ENCODE measurements around the gene OTUD4.
"Not testable (repeated sequence)": the region's sequence is repeated elsewhere in the genome, so short reads cannot be mapped to it uniquely, and the experiment has no call there.

The OTUD4 gene, protein sequence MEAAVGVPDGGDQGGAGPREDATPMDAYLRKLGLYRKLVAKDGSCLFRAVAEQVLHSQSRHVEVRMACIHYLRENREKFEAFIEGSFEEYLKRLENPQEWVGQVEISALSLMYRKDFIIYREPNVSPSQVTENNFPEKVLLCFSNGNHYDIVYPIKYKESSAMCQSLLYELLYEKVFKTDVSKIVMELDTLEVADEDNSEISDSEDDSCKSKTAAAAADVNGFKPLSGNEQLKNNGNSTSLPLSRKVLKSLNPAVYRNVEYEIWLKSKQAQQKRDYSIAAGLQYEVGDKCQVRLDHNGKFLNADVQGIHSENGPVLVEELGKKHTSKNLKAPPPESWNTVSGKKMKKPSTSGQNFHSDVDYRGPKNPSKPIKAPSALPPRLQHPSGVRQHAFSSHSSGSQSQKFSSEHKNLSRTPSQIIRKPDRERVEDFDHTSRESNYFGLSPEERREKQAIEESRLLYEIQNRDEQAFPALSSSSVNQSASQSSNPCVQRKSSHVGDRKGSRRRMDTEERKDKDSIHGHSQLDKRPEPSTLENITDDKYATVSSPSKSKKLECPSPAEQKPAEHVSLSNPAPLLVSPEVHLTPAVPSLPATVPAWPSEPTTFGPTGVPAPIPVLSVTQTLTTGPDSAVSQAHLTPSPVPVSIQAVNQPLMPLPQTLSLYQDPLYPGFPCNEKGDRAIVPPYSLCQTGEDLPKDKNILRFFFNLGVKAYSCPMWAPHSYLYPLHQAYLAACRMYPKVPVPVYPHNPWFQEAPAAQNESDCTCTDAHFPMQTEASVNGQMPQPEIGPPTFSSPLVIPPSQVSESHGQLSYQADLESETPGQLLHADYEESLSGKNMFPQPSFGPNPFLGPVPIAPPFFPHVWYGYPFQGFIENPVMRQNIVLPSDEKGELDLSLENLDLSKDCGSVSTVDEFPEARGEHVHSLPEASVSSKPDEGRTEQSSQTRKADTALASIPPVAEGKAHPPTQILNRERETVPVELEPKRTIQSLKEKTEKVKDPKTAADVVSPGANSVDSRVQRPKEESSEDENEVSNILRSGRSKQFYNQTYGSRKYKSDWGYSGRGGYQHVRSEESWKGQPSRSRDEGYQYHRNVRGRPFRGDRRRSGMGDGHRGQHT

DNA sequence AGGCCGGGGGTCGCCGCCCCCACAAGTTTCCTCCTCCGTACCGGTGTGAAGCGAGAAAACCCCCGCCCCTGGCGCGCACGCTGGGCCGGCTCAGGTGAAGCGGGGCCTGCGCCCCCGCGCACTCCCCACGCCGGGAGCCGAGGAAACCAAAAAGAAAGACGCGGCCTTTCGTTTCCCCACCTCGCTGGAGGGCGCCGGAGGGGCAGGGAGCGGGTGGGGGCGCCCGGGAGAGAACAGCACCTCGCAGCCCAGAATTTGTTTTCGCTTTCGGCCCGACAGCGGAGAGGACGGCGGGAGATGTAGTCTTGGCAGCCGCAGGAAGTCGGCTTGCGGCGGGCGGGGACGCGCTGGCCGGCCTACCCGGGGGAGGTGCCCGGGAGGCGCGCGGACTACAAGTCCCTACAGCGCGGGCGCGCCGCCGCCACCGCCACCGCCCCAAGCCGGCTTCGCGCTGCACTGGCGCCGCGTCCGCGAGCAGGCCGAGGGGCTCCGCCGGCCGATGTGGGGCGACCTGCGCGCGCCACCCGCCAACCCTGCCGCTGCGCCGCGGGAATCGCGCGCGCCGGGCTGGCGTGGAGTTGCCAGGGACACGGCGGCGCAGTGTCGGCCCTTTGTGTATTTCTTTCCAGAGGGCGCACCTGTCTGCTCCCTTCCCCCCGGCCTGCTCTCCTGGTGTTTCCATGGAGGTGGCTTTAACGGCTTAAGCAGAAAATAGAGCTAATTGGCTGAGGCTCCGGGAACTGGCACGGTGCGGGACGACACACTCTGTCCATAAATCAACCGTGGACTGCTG lies at the start of gene OTUD4:
TSS of gene OTUD4 (minus strand) at position 292 of the 793 bp plus-strand sequence. CDS start 616 bp downstream, outside the sequence.
- Histone ChIP-seq H3K9ac (ENCODE audit: low read depth, low read length) (peak within 1 kb of the TSS; percentile 75), H3K36me3 (ENCODE audit: insufficient read depth, low read length) (no peaks in the 10 kb centered on the region), H3K9me3 (ENCODE audit: control insufficient read depth, insufficient read depth, low read length) (no peaks in the 10 kb centered on the region; the same call in 1 of the 2 replicates), H3K4me1 (ENCODE audit: insufficient read depth, low read length) (peaks cover 12% of the 10 kb centered on the region; the same call in 1 of the 2 replicates)

DNA sequence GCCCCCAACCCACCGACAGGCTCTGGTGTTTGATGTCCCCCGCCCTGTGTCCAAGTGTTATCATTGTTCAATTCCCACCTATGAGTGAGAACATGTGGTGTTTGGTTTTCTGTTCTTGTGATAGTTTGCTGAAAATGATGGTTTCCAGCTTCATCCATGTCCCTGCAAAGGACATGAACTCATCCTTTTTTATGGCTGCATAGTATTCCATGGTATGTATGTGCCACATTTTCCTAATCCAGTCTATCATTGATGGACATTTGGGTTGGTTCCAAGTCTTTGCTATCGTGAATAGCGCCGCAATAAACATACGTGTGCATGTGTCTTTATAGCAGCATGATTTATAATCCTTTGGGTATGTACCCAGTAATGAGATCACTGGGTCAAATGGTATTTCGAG lies 42.8 kb upstream of the OTUD4 start:
- H3K9me3 ChIP-seq (ENCODE audit: control insufficient read depth, insufficient read depth, low read length); H3K36me3 ChIP-seq (ENCODE audit: insufficient read depth, low read length); H3K9ac ChIP-seq (ENCODE audit: low read depth, low read length); H3K4me1 ChIP-seq (ENCODE audit: insufficient read depth, low read length): not testable (repeated sequence)

DNA sequence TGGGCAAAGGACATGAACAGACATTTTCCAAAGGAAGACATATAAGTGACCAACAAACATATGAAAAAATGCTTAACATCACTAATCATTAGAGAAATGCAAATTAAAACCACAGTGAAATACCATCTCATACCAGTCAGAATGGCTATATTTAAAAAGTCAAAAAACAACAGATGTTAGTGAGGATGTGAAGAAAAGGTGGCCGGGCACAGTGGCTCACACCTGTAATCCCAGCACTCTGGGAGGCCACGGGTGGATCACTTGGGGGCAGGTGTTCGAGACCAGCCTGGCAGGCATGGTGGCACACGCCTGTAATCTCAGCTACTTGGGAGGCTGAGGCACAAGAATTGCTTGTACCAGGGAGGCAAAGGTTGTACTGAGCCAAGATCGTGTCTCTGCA lies 41.1 kb upstream of the OTUD4 start:
- not testable (repeated sequence) for H3K9ac ChIP-seq (ENCODE audit: low read depth, low read length); H3K36me3 ChIP-seq (ENCODE audit: insufficient read depth, low read length); H3K4me1 ChIP-seq (ENCODE audit: insufficient read depth, low read length); H3K9me3 ChIP-seq (ENCODE audit: control insufficient read depth, insufficient read depth, low read length)

DNA sequence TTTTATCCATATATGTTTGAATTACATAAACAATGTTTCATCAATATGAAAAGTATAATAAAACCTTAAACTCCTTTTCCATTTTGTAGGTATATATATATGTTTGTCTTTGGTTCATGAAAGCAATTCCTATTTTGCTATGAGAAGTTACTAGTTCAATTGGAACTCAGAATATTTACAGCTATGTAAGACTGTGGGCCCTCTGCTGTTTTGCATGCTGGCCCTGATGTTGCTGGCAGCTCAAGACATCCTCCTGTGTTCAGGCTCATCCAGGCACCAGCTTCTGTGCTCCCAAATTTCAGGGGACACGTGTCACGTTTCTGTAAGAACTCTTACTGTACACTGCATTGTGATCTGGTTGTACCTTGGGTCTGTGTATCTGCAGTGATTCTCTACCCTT lies 38.7 kb upstream of the OTUD4 start:
- Histone ChIP-seq H3K4me1 (ENCODE audit: insufficient read depth, low read length) (peaks cover 6% of the 10 kb centered on the region; the same call in 1 of the 2 replicates), H3K36me3 (ENCODE audit: insufficient read depth, low read length) (no peaks in the 10 kb centered on the region)

DNA sequence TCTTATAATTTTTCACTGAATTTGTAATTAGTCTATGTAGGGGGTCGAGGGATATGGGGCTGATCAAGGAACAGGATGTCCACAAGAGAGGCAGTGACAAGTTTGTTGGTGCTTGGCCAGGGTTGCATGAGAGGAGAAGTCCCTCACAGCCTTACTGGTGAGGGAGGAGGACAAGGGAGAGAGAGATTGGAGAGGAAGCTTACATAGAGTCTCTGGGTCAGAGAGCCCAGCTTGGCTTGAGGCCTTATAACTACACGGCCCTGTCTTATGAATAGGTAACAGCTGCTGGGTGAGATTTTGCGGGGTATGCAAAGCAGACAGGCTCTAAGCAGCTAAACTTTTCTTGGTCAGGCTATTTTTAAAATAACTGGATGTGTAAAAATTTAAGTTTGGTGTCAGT lies 37.9 kb upstream of the OTUD4 start:
- Histone ChIP-seq H3K9me3 (ENCODE audit: control insufficient read depth, insufficient read depth, low read length) (no peaks in the 10 kb centered on the region), H3K36me3 (ENCODE audit: insufficient read depth, low read length) (no peaks in the 10 kb centered on the region), H3K9ac (ENCODE audit: low read depth, low read length) (no peak overlapping the region), H3K4me1 (ENCODE audit: insufficient read depth, low read length) (peaks cover 6% of the 10 kb centered on the region; the same call in 1 of the 2 replicates)

More for the DNA sequence above, 38.7 kb upstream of the OTUD4 start:
- H3K9ac ChIP-seq (ENCODE audit: low read depth, low read length) = no peak overlapping the region
- no peaks in the 10 kb centered on the region for H3K9me3 ChIP-seq (ENCODE audit: control insufficient read depth, insufficient read depth, low read length)

DNA sequence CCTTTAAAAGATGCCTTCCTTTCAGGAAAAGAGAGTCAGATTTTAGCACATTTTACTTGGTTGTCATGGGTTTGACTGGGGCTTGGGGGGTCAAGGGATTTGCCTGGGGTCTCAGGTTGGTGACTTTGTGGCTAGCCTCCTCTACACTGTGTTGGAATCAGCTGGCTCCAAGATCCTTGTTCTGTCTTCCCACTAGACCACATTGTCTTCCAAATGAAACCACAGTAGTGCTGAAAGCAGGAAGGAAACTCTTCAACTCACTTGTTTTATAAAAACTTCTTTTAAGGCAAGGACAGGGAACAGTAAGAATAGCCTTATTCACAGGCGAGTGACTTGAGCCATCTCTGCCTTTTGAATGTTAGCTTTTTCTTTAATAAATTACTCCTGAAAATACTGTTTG lies 37.0 kb upstream of the OTUD4 start:
- Histone ChIP-seq H3K9ac (ENCODE audit: low read depth, low read length) (no peak overlapping the region), H3K9me3 (ENCODE audit: control insufficient read depth, insufficient read depth, low read length) (no peaks in the 10 kb centered on the region), H3K36me3 (ENCODE audit: insufficient read depth, low read length) (no peaks in the 10 kb centered on the region), H3K4me1 (ENCODE audit: insufficient read depth, low read length) (peaks cover 6% of the 10 kb centered on the region; the same call in 1 of the 2 replicates)

DNA sequence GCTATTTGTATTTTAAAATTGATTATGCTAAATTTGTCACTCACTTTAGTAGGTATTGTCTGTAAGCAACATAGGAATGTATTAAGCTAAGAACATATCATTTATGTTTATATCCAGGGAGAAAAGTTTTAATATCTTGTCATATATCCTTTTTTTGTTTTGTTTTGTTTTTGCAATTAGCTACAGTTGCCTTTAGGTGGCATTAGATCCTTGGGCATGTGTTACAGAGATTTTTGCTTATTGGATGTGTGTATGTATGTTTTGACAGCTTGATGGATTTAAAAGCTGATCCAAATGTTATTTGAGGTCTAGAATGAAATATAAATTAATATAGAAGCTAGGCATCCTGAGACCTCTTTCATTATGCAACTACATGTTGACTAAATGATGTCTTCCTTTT lies 36.1 kb upstream of the OTUD4 start:
- no peaks in the 10 kb centered on the region for H3K9me3 ChIP-seq (ENCODE audit: control insufficient read depth, insufficient read depth, low read length)
- H3K36me3 ChIP-seq (ENCODE audit: insufficient read depth, low read length) = no peaks in the 10 kb centered on the region
- H3K9ac ChIP-seq (ENCODE audit: low read depth, low read length) = no peak overlapping the region
- peaks cover 6% of the 10 kb centered on the region; the same call in 1 of the 2 replicates for H3K4me1 ChIP-seq (ENCODE audit: insufficient read depth, low read length)

DNA sequence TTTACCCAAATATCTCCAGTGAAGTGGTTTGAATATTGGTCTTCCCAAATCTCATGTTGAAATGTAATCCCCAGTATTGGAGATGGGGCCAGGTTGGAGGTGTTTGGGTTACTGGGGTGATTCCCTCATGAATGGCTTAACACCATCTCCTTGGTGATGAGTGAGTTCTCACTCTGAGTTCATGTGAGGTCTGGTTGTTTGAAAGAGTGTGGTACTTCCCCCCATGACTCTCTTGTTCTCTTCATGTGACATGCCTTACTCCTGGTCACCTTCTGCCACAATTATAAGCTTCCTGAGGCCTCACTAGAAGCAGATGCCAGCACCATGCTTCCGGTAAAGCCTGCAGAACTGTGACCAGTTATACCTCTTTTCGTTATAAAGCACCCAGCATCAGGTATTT lies 32.9 kb upstream of the OTUD4 start:
- no peaks in the 10 kb centered on the region for H3K36me3 ChIP-seq (ENCODE audit: insufficient read depth, low read length)

DNA sequence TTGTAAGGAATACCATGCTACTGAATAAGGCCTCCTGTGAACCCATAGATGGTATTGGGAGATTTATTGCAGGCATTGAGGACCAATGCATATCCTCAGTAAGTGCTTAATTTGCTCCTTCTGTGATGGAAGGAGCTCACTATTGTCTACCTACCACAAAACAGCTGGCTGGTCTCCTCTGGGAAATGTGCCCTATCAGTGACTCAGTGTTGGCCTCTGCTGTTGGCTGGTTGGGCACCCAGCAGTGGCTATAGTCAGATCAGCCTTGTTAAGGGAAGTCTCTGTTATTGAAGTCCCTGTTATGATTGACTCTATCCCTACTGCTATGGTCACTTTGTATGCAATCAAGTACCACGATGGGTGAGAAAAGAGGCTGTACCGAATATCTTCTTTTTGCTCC lies 27.5 kb upstream of the OTUD4 start:
- H3K4me1 ChIP-seq (ENCODE audit: insufficient read depth, low read length) = no peaks in the 10 kb centered on the region
- H3K9me3 ChIP-seq (ENCODE audit: control insufficient read depth, insufficient read depth, low read length) = no peaks in the 10 kb centered on the region
- H3K9ac ChIP-seq (ENCODE audit: low read depth, low read length) = no peak overlapping the region
- no peaks in the 10 kb centered on the region for H3K36me3 ChIP-seq (ENCODE audit: insufficient read depth, low read length)

More for the DNA sequence above, 32.9 kb upstream of the OTUD4 start:
- H3K4me1 ChIP-seq (ENCODE audit: insufficient read depth, low read length) = peaks cover 6% of the 10 kb centered on the region; the same call in 1 of the 2 replicates
- no peaks in the 10 kb centered on the region for H3K9me3 ChIP-seq (ENCODE audit: control insufficient read depth, insufficient read depth, low read length)
- no peak overlapping the region for H3K9ac ChIP-seq (ENCODE audit: low read depth, low read length)

DNA sequence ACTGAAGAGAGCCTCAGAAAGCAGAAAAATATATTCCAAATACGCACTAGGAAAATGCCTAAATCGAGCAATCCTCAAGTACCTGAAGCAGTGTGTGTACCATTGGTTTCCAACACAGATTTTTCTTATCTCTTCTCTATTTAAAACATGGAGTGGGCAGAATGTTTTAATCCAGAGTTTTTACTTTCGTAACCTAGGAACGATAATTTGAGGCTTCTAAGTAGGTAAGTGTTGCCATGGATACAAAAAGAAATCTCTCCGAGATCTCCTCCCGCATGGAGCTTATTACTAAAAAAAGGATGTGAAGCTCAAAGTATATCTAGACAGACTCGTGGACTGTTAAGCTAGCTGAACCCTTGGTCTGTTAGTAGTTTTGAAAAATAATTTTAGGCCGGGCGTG lies 23.0 kb upstream of the OTUD4 start:
- no peaks in the 10 kb centered on the region for H3K36me3 ChIP-seq (ENCODE audit: insufficient read depth, low read length)
- no peak overlapping the region for H3K9ac ChIP-seq (ENCODE audit: low read depth, low read length)
- H3K4me1 ChIP-seq (ENCODE audit: insufficient read depth, low read length) = no peaks in the 10 kb centered on the region
- no peaks in the 10 kb centered on the region for H3K9me3 ChIP-seq (ENCODE audit: control insufficient read depth, insufficient read depth, low read length)

DNA sequence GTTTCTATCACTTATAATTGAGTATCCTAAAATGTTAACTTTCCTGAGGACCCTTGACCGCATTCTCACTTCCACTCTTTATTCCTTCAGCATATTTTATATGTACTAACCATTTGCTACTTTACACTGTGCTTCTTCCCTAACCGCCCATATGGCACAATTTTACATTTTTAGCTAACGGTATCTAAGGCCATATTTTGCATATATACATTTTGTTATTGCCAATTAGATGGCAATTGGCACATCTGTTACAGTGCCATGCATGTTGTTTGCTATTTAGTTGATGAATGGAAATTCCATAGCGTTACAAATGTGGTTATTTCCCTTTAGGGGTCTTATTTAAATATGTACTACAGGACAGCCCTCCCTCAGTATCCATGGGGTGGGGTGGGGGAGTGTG lies 20.0 kb upstream of the OTUD4 start:
- Histone ChIP-seq H3K36me3 (ENCODE audit: insufficient read depth, low read length) (no peaks in the 10 kb centered on the region), H3K9ac (ENCODE audit: low read depth, low read length) (no peak overlapping the region), H3K4me1 (ENCODE audit: insufficient read depth, low read length) (no peaks in the 10 kb centered on the region), H3K9me3 (ENCODE audit: control insufficient read depth, insufficient read depth, low read length) (no peaks in the 10 kb centered on the region)

DNA sequence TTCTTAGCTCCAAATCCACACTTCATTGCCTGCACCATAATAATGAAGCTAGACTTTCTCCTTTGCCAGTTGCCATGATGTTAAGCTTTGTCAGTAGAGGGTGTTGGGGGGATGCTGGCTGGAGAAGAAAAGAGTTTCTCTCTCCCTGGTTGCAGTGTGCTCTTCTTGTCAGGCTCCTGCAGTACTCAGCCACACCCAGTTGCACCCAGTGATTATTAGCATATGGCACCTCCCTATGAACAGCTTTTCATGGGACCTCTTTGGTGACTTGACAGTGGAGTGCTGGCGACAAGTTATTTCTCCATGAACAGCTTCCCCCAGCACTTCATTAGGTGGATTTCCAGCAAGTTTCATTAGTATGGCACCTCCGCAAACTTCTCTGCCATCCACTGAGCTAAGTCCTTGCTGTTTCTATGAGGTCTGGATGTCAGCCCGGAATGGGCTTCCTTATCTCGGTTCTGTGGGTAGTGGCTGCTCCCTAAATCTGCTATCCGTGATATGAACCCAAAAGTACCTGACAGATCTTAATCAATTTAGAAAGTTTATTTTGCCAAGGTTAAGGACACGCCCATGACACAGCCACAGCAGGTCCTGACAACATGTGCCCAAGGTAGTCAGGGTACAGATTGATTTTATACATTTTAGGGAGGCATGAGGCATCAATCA lies 18.8 kb upstream of the OTUD4 start:
- H3K9me3 ChIP-seq (ENCODE audit: control insufficient read depth, insufficient read depth, low read length) = no peaks in the 10 kb centered on the region
- no peaks in the 10 kb centered on the region for H3K4me1 ChIP-seq (ENCODE audit: insufficient read depth, low read length)
- no peak overlapping the region for H3K9ac ChIP-seq (ENCODE audit: low read depth, low read length)
- H3K36me3 ChIP-seq (ENCODE audit: insufficient read depth, low read length) = no peaks in the 10 kb centered on the region

DNA sequence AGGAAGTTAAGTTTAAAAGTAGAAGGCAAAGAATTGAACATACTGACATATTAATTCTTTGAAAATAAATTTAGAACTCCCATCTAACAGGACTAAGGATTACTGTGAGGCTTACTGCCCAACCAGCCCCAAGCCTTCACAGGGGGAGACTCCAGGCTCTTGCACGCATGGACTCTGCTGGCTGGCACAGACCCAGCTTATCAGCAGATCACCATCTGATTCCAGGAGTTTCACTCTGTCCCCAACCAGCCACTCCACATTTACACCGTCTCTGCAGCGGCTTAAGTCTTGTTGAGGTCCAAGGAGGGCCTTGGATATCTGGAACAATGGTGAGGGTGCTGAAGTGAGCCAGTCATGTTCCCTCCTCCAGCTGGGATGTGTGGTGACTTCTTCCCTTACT lies 16.4 kb upstream of the OTUD4 start:
- Histone ChIP-seq H3K36me3 (ENCODE audit: insufficient read depth, low read length) (no peaks in the 10 kb centered on the region), H3K9ac (ENCODE audit: low read depth, low read length) (no peak overlapping the region)

More for the DNA sequence above, 16.4 kb upstream of the OTUD4 start:
- no peaks in the 10 kb centered on the region for H3K9me3 ChIP-seq (ENCODE audit: control insufficient read depth, insufficient read depth, low read length)
- no peaks in the 10 kb centered on the region for H3K4me1 ChIP-seq (ENCODE audit: insufficient read depth, low read length)

All from ES-I3 (cell line).